ENCODE measurements around the gene FGGY.

DNA sequence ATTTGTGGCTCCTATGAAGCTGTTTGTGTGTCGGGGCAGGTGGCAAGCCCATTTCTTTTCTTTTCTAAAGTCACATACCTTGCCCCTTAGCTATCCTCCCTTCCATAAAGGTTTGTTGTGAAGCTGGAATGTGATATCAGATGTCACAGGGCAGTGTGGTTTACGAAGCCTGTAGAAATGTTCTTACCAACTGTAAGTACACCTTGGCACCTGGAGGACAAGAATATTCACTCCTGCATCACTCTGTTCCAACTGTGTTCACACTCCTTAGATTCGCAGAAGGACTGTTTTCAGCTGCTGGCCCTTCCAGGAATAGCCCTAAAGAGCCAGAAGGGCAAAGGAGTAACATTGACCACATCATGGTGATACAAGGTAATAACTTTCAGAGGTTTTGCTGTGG lies 176.9 kb downstream of the FGGY start:
- TF ChIP-seq, protein P1, sequence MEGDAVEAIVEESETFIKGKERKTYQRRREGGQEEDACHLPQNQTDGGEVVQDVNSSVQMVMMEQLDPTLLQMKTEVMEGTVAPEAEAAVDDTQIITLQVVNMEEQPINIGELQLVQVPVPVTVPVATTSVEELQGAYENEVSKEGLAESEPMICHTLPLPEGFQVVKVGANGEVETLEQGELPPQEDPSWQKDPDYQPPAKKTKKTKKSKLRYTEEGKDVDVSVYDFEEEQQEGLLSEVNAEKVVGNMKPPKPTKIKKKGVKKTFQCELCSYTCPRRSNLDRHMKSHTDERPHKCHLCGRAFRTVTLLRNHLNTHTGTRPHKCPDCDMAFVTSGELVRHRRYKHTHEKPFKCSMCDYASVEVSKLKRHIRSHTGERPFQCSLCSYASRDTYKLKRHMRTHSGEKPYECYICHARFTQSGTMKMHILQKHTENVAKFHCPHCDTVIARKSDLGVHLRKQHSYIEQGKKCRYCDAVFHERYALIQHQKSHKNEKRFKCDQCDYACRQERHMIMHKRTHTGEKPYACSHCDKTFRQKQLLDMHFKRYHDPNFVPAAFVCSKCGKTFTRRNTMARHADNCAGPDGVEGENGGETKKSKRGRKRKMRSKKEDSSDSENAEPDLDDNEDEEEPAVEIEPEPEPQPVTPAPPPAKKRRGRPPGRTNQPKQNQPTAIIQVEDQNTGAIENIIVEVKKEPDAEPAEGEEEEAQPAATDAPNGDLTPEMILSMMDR (IDR thresholded peaks at IDR 0.05), result no peak
- no peak for TF ChIP-seq EZH2 (IDR thresholded peaks at IDR 0.05)

All from neural progenitor cell (in vitro differentiated cells).